Measurements from ENCODE around the gene PARN.
"Not testable (repeated sequence)": the region's sequence is repeated elsewhere in the genome, so short reads cannot be mapped to it uniquely, and the experiment has no call there.

Gene PARN

GRCh38 chr16:14574698-14575415 lies 55.2 kb downstream of the PARN start:
- DNase-seq (ENCODE audit: extremely low read depth in 1 of 2, low read depth in 1 of 2), result not testable (repeated sequence)

GRCh38 chr16:14572535-14572934 lies 57.5 kb downstream of the PARN start:
- no peak for DNase-seq (ENCODE audit: extremely low read depth in 1 of 2, low read depth in 1 of 2)

- DNase-seq (ENCODE audit: extremely low read depth in 1 of 2, low read depth in 1 of 2), result no peak
Observed at GRCh38 chr16:14569213-14569612, 60.8 kb downstream of the PARN start.

GRCh38 chr16:14566599-14566998 lies 63.5 kb downstream of the PARN start:
- no peak for DNase-seq (ENCODE audit: extremely low read depth in 1 of 2, low read depth in 1 of 2)

- DNase-seq (ENCODE audit: extremely low read depth in 1 of 2, low read depth in 1 of 2), result no peak
Observed at GRCh38 chr16:14565688-14566025, 64.4 kb downstream of the PARN start.

GRCh38 chr16:14564861-14565687 lies 65.0 kb downstream of the PARN start:
- DNase-seq (ENCODE audit: extremely low read depth in 1 of 2, low read depth in 1 of 2), result no peak

- no peak for DNase-seq (ENCODE audit: extremely low read depth in 1 of 2, low read depth in 1 of 2)
Observed at GRCh38 chr16:14564323-14564722, 65.7 kb downstream of the PARN start.

- no peak for DNase-seq (ENCODE audit: extremely low read depth in 1 of 2, low read depth in 1 of 2)
Observed at GRCh38 chr16:14562691-14563491, 67.2 kb downstream of the PARN start.

GRCh38 chr16:14560523-14560922 lies 69.5 kb downstream of the PARN start:
- no peak for DNase-seq (ENCODE audit: extremely low read depth in 1 of 2, low read depth in 1 of 2)

GRCh38 chr16:14559809-14560241 lies 70.2 kb downstream of the PARN start:
- DNase-seq (ENCODE audit: extremely low read depth in 1 of 2, low read depth in 1 of 2), result no peak

GRCh38 chr16:14553447-14553846 lies 76.6 kb downstream of the PARN start:
- no peak for DNase-seq (ENCODE audit: extremely low read depth in 1 of 2, low read depth in 1 of 2)

GRCh38 chr16:14549789-14550153 lies 80.3 kb downstream of the PARN start:
- DNase-seq (ENCODE audit: extremely low read depth in 1 of 2, low read depth in 1 of 2), result no peak

GRCh38 chr16:14548933-14549788 lies 80.9 kb downstream of the PARN start:
- DNase-seq (ENCODE audit: extremely low read depth in 1 of 2, low read depth in 1 of 2), result no peak

GRCh38 chr16:14545346-14545884 lies 84.6 kb downstream of the PARN start:
- DNase-seq (ENCODE audit: extremely low read depth in 1 of 2, low read depth in 1 of 2), result no peak

GRCh38 chr16:14544846-14545245 lies 85.2 kb downstream of the PARN start:
- not testable (repeated sequence) for DNase-seq (ENCODE audit: extremely low read depth in 1 of 2, low read depth in 1 of 2)

- no peak for DNase-seq (ENCODE audit: extremely low read depth in 1 of 2, low read depth in 1 of 2)
Observed at GRCh38 chr16:14539631-14540030, 90.4 kb downstream of the PARN start.

GRCh38 chr16:14539156-14539555 lies 90.9 kb downstream of the PARN start:
- no peak for DNase-seq (ENCODE audit: extremely low read depth in 1 of 2, low read depth in 1 of 2)

GRCh38 chr16:14538604-14539003 lies 91.5 kb downstream of the PARN start:
- DNase-seq (ENCODE audit: extremely low read depth in 1 of 2, low read depth in 1 of 2), result no peak

- DNase-seq (ENCODE audit: extremely low read depth in 1 of 2, low read depth in 1 of 2), result no peak
Observed at GRCh38 chr16:14531613-14532012, 98.4 kb downstream of the PARN start.

- no peak for DNase-seq (ENCODE audit: extremely low read depth in 1 of 2, low read depth in 1 of 2)
Observed at GRCh38 chr16:14531101-14531500, 99.0 kb downstream of the PARN start.

All from stimulated activated CD8-positive, alpha-beta memory T cell treated with anti-CD3 and anti-CD28 coated beads, Interleukin-7, amount 100 ng/mL, for 48 hours (primary cell).